ENCODE measurements around the gene MPRIP.
A peak's percentile ranks its signal among the peaks of the same experiment; 100 is the strongest.
"Not testable (repeated sequence)": the region's sequence is repeated elsewhere in the genome, so short reads cannot be mapped to it uniquely, and the experiment has no call there.

Gene MPRIP, protein sequence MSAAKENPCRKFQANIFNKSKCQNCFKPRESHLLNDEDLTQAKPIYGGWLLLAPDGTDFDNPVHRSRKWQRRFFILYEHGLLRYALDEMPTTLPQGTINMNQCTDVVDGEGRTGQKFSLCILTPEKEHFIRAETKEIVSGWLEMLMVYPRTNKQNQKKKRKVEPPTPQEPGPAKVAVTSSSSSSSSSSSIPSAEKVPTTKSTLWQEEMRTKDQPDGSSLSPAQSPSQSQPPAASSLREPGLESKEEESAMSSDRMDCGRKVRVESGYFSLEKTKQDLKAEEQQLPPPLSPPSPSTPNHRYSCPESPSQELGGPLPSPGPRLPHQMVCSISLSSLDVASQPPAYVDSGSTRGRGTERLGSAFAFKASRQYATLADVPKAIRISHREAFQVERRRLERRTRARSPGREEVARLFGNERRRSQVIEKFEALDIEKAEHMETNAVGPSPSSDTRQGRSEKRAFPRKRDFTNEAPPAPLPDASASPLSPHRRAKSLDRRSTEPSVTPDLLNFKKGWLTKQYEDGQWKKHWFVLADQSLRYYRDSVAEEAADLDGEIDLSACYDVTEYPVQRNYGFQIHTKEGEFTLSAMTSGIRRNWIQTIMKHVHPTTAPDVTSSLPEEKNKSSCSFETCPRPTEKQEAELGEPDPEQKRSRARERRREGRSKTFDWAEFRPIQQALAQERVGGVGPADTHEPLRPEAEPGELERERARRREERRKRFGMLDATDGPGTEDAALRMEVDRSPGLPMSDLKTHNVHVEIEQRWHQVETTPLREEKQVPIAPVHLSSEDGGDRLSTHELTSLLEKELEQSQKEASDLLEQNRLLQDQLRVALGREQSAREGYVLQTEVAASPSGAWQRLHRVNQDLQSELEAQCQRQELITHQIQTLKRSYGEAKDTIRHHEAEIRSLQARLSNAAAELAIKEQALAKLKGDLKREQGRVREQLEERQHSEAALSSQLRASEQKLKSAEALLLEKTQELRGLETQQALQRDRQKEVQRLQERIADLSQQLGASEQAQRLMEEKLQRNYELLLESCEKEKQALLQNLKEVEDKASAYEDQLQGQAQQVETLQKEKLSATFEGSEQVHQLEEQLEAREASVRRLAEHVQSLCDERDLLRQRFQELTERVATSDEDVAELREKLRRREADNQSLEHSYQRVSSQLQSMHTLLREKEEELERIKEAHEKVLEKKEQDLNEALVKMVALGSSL (N-terminal part only)

GRCh38 chr17:17042384-17042736 is at the start of gene MPRIP:
TSS of gene MPRIP (plus strand) at chr17:17042457. CDS start at chr17:17042849, 392 bp downstream.
- H3K36me3 ChIP-seq, result peaks cover 7% of the 10 kb centered on the region
- no peak for TF ChIP-seq CTCF (IDR thresholded peaks at IDR 0.05; ENCODE audit: low read depth, low read length)
- peak within 1 kb of the TSS; percentile 74 for H3K4me3 ChIP-seq (ENCODE audit: low read depth, low read length)
- peak within 1 kb of the TSS; percentile 79 for H3K27ac ChIP-seq
- no peaks in the 10 kb centered on the region for H3K27me3 ChIP-seq (ENCODE audit: insufficient read depth, low read depth, severe bottlenecking)
- DNase-seq, result no peak
- no peaks in the 10 kb centered on the region for H3K9me3 ChIP-seq (ENCODE audit: severe bottlenecking)

GRCh38 chr17:16994631-16995030 is 47.6 kb upstream of the MPRIP start:
- Histone ChIP-seq H3K27ac (no peak overlapping the region), H3K27me3 (ENCODE audit: insufficient read depth, low read depth, severe bottlenecking) (no peaks in the 10 kb centered on the region), H3K9me3 (ENCODE audit: severe bottlenecking) (peaks cover 2% of the 10 kb centered on the region), H3K4me3 (ENCODE audit: low read depth, low read length) (no peak overlapping the region), H3K36me3 (no peaks in the 10 kb centered on the region)
- DNase-seq, result no peak
- TF ChIP-seq CTCF (IDR thresholded peaks at IDR 0.05; ENCODE audit: low read depth, low read length), result no peak

- no peak for DNase-seq
- TF ChIP-seq CTCF (IDR thresholded peaks at IDR 0.05; ENCODE audit: low read depth, low read length), result no peak
These were observed 46.3 kb upstream of the MPRIP start for GRCh38 chr17:16995930-16996329.

DNA sequence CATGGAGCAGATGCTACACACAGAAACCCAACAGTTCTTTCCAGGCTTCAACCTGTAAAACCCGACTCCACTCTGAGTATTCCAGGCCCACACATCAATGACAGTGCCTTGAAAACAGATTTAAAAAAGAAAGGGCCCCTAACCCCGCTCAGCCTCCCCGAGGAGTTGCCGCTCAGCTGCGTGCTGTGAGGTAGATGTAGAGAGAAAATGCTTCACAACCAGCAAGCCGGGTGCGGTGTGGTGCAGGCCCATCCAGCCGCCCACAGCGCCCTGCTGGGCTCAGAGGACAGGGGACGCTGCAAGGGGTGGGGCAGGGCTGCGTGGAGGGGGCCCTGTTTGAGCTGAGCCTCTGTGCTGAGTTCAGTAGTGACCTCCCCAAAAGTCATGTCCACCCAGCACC is 45.5 kb upstream of the MPRIP start:
- H3K27ac ChIP-seq; H3K4me3 ChIP-seq (ENCODE audit: low read depth, low read length); H3K9me3 ChIP-seq (ENCODE audit: severe bottlenecking); DNase-seq; H3K27me3 ChIP-seq (ENCODE audit: insufficient read depth, low read depth, severe bottlenecking); H3K36me3 ChIP-seq: not testable (repeated sequence)

More at GRCh38 chr17:16995930-16996329, 46.3 kb upstream of the MPRIP start:
- H3K27me3 ChIP-seq (ENCODE audit: insufficient read depth, low read depth, severe bottlenecking), result no peaks in the 10 kb centered on the region
- H3K9me3 ChIP-seq (ENCODE audit: severe bottlenecking), result peaks cover 2% of the 10 kb centered on the region
- H3K27ac ChIP-seq, result no peak overlapping the region
- H3K4me3 ChIP-seq (ENCODE audit: low read depth, low read length), result no peak overlapping the region
- no peaks in the 10 kb centered on the region for H3K36me3 ChIP-seq

GRCh38 chr17:16997514-16998429 is 44.5 kb upstream of the MPRIP start:
- TF ChIP-seq CTCF (IDR thresholded peaks at IDR 0.05; ENCODE audit: low read depth, low read length), result peak; percentile 6; the same call in 1 of the 2 replicates
- DNase-seq, result no peak
- Histone ChIP-seq H3K27me3 (ENCODE audit: insufficient read depth, low read depth, severe bottlenecking) (no peaks in the 10 kb centered on the region), H3K36me3 (no peaks in the 10 kb centered on the region), H3K4me3 (ENCODE audit: low read depth, low read length) (no peak overlapping the region), H3K27ac (no peak overlapping the region), H3K9me3 (ENCODE audit: severe bottlenecking) (peaks cover 2% of the 10 kb centered on the region)
